GM19438 (cell line): Measurements from ENCODE around the gene OR10G7.
"Not testable (repeated sequence)": the region's sequence is repeated elsewhere in the genome, so short reads cannot be mapped to it uniquely, and the experiment has no call there.

Experiments used
- ATAC-seq: cut with Tn5 transposase; IDR thresholded peaks from one replicate; pipeline ENCODE4 v1.9.1; 2021; ENCODE audit warnings: low read depth; ENCODE audit not compliant: unreplicated experiment

Gene OR10G7

GRCh38 chr11:124043420-124043819 is 2.3 kb upstream of the OR10G7 start:
- no peak for ATAC-seq

DNA sequence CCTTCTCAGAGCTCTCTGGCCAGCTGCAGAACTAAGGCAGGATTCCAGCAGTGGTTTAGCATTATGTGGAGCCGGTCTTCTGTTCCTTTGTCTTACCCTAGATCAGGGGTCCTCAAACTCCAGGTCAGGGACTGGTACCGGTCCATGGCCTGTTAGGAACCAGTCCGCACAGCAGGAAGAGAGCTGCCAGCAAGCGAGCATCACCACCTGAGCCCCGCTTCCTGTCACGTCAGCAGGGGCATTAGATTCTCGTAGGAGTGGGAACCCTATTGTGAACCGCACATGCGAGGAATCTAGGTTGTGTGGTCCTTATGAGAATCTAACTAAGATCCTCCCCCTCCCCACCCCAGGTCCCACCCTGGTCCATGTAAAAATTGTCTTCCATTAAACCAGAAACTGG is 1.6 kb downstream of the OR10G7 start:
- no peak for ATAC-seq

DNA sequence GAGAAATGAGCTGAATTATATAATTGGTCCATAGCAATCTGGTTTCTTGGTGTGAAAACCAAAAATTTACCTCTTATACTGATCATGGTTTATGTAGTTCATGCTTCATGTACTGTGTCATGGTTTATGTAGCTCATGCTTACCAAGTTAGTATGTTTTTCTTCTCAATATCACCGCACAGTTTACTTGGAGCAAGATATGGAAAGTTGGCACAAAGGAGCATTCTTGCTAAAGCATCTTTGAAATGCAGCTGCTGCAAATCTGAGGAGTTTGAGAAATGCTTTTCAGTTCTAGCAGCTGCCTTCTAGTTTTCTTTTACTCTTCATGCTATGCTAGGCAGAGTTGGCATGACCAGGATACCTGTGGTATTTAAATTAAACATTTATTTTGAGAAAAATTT is 4.5 kb downstream of the OR10G7 start:
- ATAC-seq: no peak

- ATAC-seq: no peak
Observed at GRCh38 chr11:124026498-124026897, 14.6 kb downstream of the OR10G7 start, which contains the start of gene OR10G8. Gene OR10G8 (plus strand): TSS chr11:124026798. CDS start chr11:124029623, 2,825 bp downstream.

GRCh38 chr11:124015837-124016236 is 25.3 kb downstream of the OR10G7 start:
- ATAC-seq: not testable (repeated sequence)

DNA sequence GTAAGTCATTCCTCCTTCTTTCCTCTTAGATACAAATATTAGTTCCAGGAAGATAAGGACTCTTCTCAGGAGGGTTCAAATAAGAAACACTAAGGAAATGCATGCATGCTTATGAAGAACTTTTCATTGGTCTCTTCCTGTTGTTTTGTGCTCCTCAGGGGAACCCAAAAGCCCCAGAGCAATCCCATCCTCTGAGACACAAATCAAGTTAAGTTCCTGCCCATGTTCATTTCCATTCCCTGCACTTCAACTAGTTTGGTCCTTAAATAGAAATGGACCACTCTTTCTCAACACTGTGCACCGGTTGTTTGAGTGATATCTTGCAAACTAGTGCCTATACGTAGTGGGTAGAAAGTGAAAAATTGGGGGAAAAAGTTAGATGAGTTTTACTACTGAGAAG is 28.4 kb downstream of the OR10G7 start, which contains the start of gene OR10G4:
TSS of gene OR10G4 (plus strand) at position 301 of the 400 bp plus-strand sequence. CDS start 2,578 bp downstream, outside the sequence.
- no peak for ATAC-seq

GRCh38 chr11:123995119-123995518 is 46.0 kb downstream of the OR10G7 start, which contains the start of gene OR10G6:
Gene OR10G6 (minus strand): TSS chr11:123995161. CDS start chr11:123995161, 0 bp downstream.
- ATAC-seq: no peak
